Brain microvascular endothelial cell (primary cell): Measurements from ENCODE around the gene KRT77.

Source experiments
- DNase-seq: peaks from one replicate; pipeline ENCODE4 v3.0.0-alpha.2; 2020
- H3K27ac ChIP-seq: fragments of 250-450 bp; sonication (Bioruptor Pico); 2 replicates; pipeline ENCODE4 v1.5.1; 2020; ENCODE audit warnings: mild to moderate bottlenecking, moderate library complexity
- H3K27me3 ChIP-seq: fragments of 250-450 bp; sonication (Bioruptor Pico); replicated peaks from 2 replicates; pipeline ENCODE4 v1.5.1; 2020; ENCODE audit warnings: mild to moderate bottlenecking
- H3K36me3 ChIP-seq: fragments of 250-450 bp; sonication (Bioruptor Pico); replicated peaks from 2 replicates; pipeline ENCODE4 v1.5.1; 2020; ENCODE audit warnings: mild to moderate bottlenecking
- H3K4me3 ChIP-seq: 2 replicates; pipeline ENCODE4 v1.5.1; 2011; ENCODE audit warnings: low read depth, mild to moderate bottlenecking, control low read depth, low read length, moderate library complexity
- CTCF ChIP-seq: IDR thresholded peaks from 2 replicates; pipeline ENCODE4 v1.5.1; 2011; ENCODE audit warnings: low read depth, mild to moderate bottlenecking, moderate library complexity, low read length, control low read depth, inconsistent platforms; ENCODE audit errors: missing control alignments
- in situ Hi-C: cut with HindIII; loops from 2 replicates; pipeline ENCODE4 v1.10.0; 2017; ENCODE audit warnings: low sequenced_read_pairs, low pct_ligation_motif_present

The KRT77 gene

DNA sequence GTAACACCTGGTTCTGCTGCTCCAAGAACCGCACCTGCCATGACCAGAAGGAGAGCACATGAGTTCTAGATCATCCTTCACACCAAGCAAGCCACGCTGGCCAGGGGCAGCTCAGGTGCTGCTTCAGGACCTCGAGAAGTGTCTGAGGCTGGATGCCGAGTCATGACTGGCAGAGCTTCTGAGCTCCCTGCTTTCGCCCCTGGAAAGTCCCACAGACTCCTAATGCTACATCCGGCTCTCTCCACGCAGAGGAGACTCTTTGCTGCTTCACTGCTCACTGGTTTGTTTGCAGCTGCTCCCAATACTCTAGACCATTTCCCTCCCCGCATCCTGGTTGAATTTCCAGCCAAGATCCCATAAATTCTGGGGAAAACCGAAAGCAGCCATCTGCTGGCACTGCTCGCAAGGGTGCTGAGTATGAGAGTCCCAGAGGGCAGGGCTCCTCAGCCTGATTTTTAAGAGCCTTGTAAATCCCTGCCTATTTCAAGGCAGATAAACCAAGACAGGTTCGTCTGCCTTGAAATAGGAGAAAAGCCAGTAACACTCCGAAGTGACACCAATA, 52.7 kb downstream of the KRT77 start:
- Histone ChIP-seq H3K27ac (no peak overlapping the region), H3K4me3 (no peak overlapping the region), H3K27me3 (peaks cover 7% of the 10 kb centered on the region), H3K36me3 (no peaks in the 10 kb centered on the region)
- in situ Hi-C loops, result no loop called here
- no peak for TF ChIP-seq CTCF
- no peak for DNase-seq

DNA sequence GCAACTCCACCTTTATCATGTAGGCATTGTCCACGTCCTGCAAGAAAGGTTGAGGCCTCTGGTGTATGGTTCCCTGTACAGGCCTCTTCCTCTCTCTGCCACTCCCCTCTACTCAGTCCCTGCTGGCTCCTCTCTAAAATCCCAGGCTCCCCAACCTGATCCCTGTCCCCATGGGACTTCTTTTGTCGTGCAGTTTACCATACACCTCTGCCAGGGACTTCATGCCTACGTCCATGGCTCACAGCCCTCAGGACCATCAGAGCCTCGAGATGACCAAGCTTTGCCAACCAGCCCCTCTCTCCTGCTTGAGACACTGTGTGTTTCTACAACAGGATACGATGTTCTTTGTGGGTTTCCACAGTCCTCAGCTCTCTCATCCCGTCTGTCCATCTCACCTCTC, 54.3 kb downstream of the KRT77 start:
- no peak overlapping the region for H3K27ac ChIP-seq
- peaks cover 5% of the 10 kb centered on the region for H3K27me3 ChIP-seq
- TF ChIP-seq CTCF, result no peak
- no peak for DNase-seq
- H3K36me3 ChIP-seq, result no peaks in the 10 kb centered on the region
- H3K4me3 ChIP-seq, result no peak overlapping the region
- in situ Hi-C loops, result loop anchor here (25.0 kb wide), 1 partner anchor 213 kb away; no protein-coding TSS in a partner anchor

DNA sequence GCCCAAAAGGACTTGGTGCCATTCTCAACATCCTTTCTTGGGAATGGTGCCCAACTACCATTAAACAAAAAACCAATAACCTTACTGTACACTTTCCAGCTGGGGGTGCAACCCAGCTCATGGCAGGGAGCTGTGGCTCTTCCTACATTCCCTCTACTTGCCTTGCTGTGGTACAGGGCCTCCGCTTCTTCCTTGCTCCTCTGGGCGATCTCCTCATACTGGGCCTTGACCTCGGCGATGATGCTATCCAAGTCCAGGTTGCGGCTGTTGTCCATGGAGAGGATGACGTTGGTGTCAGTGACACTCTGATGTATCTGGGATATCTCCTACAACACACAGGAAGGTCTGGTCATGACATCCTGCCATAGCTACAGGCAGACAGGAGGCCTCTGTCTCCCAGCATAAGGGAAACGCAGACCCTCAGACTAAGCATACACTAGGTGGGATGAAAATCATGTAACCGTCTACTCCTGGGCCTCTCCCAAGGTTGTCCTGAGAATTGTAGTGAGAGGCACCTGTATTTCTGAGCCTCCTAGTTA, 55.2 kb downstream of the KRT77 start:
- no peak overlapping the region for H3K4me3 ChIP-seq
- no peaks in the 10 kb centered on the region for H3K36me3 ChIP-seq
- H3K27ac ChIP-seq, result no peak overlapping the region
- no peak for DNase-seq
- TF ChIP-seq CTCF, result no peak
- in situ Hi-C loops, result loop anchor here (25.0 kb wide), 1 partner anchor 214 kb away; no protein-coding TSS in a partner anchor
- H3K27me3 ChIP-seq, result peaks cover 2% of the 10 kb centered on the region

- in situ Hi-C loops, result loop anchor here (25.0 kb wide), 1 partner anchor 215 kb away; no protein-coding TSS in a partner anchor
- no peak overlapping the region for H3K27ac ChIP-seq
- no peak overlapping the region for H3K4me3 ChIP-seq
- TF ChIP-seq CTCF, result no peak
- no peaks in the 10 kb centered on the region for H3K36me3 ChIP-seq
- peaks cover 2% of the 10 kb centered on the region for H3K27me3 ChIP-seq
- no peak for DNase-seq
Observed at GRCh38 chr12:52647601-52648000, 55.7 kb downstream of the KRT77 start.

GRCh38 chr12:52646613-52647012, 56.7 kb downstream of the KRT77 start:
- in situ Hi-C loops, result loop anchor here (25.0 kb wide), 1 partner anchor 216 kb away; no protein-coding TSS in a partner anchor
- no peaks in the 10 kb centered on the region for H3K36me3 ChIP-seq
- no peak overlapping the region for H3K27ac ChIP-seq
- no peak for DNase-seq
- H3K4me3 ChIP-seq, result no peak overlapping the region
- TF ChIP-seq CTCF, result no peak
- peaks cover 7% of the 10 kb centered on the region for H3K27me3 ChIP-seq
